K562 (cell line): ENCODE data around the gene ACSBG1. TPM values are rescaled to one million over a fixed set of nuclear protein-coding genes. Genes with fewer than 3 reads are reported as not detected.

Experiments
- ATAC-seq: fragments of 200-7000 bp; cut with Tn5 transposase; 3 replicates; pipeline ENCODE4 v1.9.1; 2020; ENCODE audit warnings: moderate library complexity
- BruUV-seq: library from RNA; stranded (reverse); fragments of 400-500 nt; replicated peaks from 2 replicates; lab custom pipeline; 2021; lab: Mats Ljungman, UMichigan
- CTCF ChIA-PET: fragments of 300-600 bp; formaldehyde crosslinking; extraction: SDS; loops from one replicate; lab custom pipeline; 2021; ENCODE audit warnings: low intra/inter-chr PET ratio; lab: Yijun Ruan, JAX
- POLR2A ChIA-PET: fragments of 300-600, 350-650 bp; sonication (Branson Sonifier 250); formaldehyde crosslinking; extraction: SDS; loops from one replicate; lab custom pipeline; 2021; ENCODE audit warnings: antibody characterized with exemption, inconsistent platforms; lab: Yijun Ruan, JAX
- DNase-seq, 4 experiments: peaks; one replicate each; pipeline versions ENCODE4 v3.0.0 to v3.0.0-alpha.2; 2011 to 2018; ENCODE audit warnings: low spot score in 3 of 4, mixed read lengths in 3 of 4; ENCODE audit errors: extremely low read depth in 1 of 4
- FAIRE-seq: peaks from 2 replicates; lab custom pipeline; 2011; peaks lifted over from hg19 to GRCh38; lab: Jason Lieb, UNC
- H2AFZ ChIP-seq: 2 replicates; pipeline ENCODE4 v1.6.0; 2011; ENCODE audit warnings: low read depth, low read length, control low read depth, inconsistent platforms
- H3K27ac ChIP-seq: fragments of 200-600 bp; 3 replicates; pipeline ENCODE4 v1.8.0; 2011; ENCODE audit warnings: low read depth, mild to moderate bottlenecking, control low read depth, inconsistent platforms, low read length, moderate library complexity, mixed read lengths; ENCODE audit errors: extremely low read depth
- H3K27me3 ChIP-seq, 2 experiments: fragments of 300-600 bp in 1 of 2; 2 replicates in 1 of 2; 3 replicates in 1 of 2; pipeline versions ENCODE4 v1.6.0 to v1.8.0; 2011; ENCODE audit warnings: inconsistent platforms in 2 of 2, low read length in 2 of 2, mild to moderate bottlenecking in 1 of 2, mixed read lengths in 1 of 2, moderate library complexity in 1 of 2; ENCODE audit not compliant: control insufficient read depth in 2 of 2, insufficient read depth in 2 of 2
- H3K36me3 ChIP-seq: fragments of 300-600 bp; 3 replicates; pipeline ENCODE4 v1.8.0; 2011; ENCODE audit warnings: mild to moderate bottlenecking, low read length, inconsistent platforms; ENCODE audit not compliant: control insufficient read depth, insufficient read depth
- H3K4me1 ChIP-seq, 2 experiments: fragments of 200-600 bp in 1 of 2; replicated peaks in 1 of 2; 2 replicates in 1 of 2; 3 replicates in 1 of 2; pipeline versions ENCODE4 v1.5.1 to v1.8.0; 2011; ENCODE audit warnings: inconsistent platforms in 2 of 2, low read length in 2 of 2, mild to moderate bottlenecking in 1 of 2, mixed read lengths in 1 of 2, moderate library complexity in 1 of 2; ENCODE audit not compliant: control insufficient read depth in 2 of 2, insufficient read depth in 2 of 2
- H3K4me2 ChIP-seq: 2 replicates; pipeline ENCODE4 v1.6.1; 2011; ENCODE audit warnings: low read length, control low read depth, inconsistent platforms, mixed read lengths; ENCODE audit not compliant: insufficient read depth
- H3K4me3 ChIP-seq: fragments of 200-600 bp; sonication (generic), shearing (Covaris generic); 2 replicates; pipeline ENCODE4 v1.5.1; 2016; ENCODE audit warnings: control low read depth, inconsistent platforms
- H3K79me2 ChIP-seq: fragments of 200-600 bp; 3 replicates; pipeline ENCODE4 v1.8.0; 2011; ENCODE audit warnings: low read length, inconsistent platforms; ENCODE audit not compliant: control insufficient read depth, insufficient read depth
- H3K9ac ChIP-seq, 2 experiments: 2 replicates each; pipeline versions ENCODE4 v1.6.0 to v1.6.1; 2011; ENCODE audit warnings: low read depth in 2 of 2, low read length in 2 of 2, control low read depth in 1 of 2, inconsistent platforms in 1 of 2, mild to moderate bottlenecking in 1 of 2, mixed read lengths in 1 of 2; ENCODE audit not compliant: insufficient read depth in 1 of 2
- H3K9me1 ChIP-seq: one replicate; pipeline ENCODE4 v1.6.0; 2011; ENCODE audit warnings: inconsistent platforms, mild to moderate bottlenecking, low read length, moderate library complexity; ENCODE audit not compliant: control insufficient read depth, insufficient read depth
- H3K9me3 ChIP-seq: replicated peaks from 2 replicates; pipeline ENCODE4 v1.5.1; 2011; ENCODE audit warnings: low read depth, low read length, inconsistent platforms; ENCODE audit not compliant: control insufficient read depth, insufficient read depth
- H4K20me1 ChIP-seq: replicated peaks from 2 replicates; pipeline ENCODE4 v1.6.1; 2011; ENCODE audit warnings: low read length, inconsistent platforms, mixed read lengths; ENCODE audit not compliant: control insufficient read depth, insufficient read depth
- C11orf30 ChIP-seq: fragments of 450-650 bp; IDR thresholded peaks from 2 replicates; pipeline ENCODE4 v1.6.1; 2016; ENCODE audit warnings: low read depth, mild to moderate bottlenecking
- CXXC5 ChIP-seq: fragments of 250-450 bp; sonication (Bioruptor Pico); IDR thresholded peaks from 2 replicates; pipeline ENCODE4 v1.8.0; 2022; ENCODE audit warnings: inconsistent platforms, mild to moderate bottlenecking, moderate library complexity
- ELF2 ChIP-seq: fragments of 250-450 bp; sonication (Bioruptor Pico); IDR thresholded peaks from 2 replicates; pipeline ENCODE4 v1.5.0; 2021; ENCODE audit warnings: mild to moderate bottlenecking
- GTF2B ChIP-seq: IDR thresholded peaks from 2 replicates; pipeline ENCODE4 v1.6.1; 2011; ENCODE audit not compliant: insufficient read length; ENCODE audit errors: extremely low read depth
- ID3 ChIP-seq, 2 experiments: fragments of 250-450 bp in 1 of 2; fragments of 450-650 bp in 1 of 2; sonication (Bioruptor Pico) in 1 of 2; IDR thresholded peaks; 2 replicates each; pipeline versions ENCODE4 v1.6.1 to v1.8.0; 2016 to 2021; ENCODE audit warnings: mild to moderate bottlenecking in 2 of 2, moderate library complexity in 2 of 2, missing compliant biosample characterization in 1 of 2, missing genetic modification characterization in 1 of 2
- MCM5 ChIP-seq: fragments of 450-650 bp; IDR thresholded peaks from 2 replicates; pipeline ENCODE4 v1.6.1; 2016; ENCODE audit warnings: low read depth
- NFYB ChIP-seq: IDR thresholded peaks from 2 replicates; pipeline ENCODE4 v1.6.1; 2011; ENCODE audit warnings: mild to moderate bottlenecking, moderate library complexity; ENCODE audit not compliant: insufficient read length; ENCODE audit errors: extremely low read depth
- RAD21 ChIP-seq, 2 experiments: fragments of 250-450 bp in 1 of 2; fragments of 450-650 bp in 1 of 2; sonication (Bioruptor Pico) in 1 of 2; formaldehyde crosslinking in 1 of 2; IDR thresholded peaks in 1 of 2; conservative IDR thresholded peaks in 1 of 2; 2 replicates each; pipeline versions ENCODE4 v1.4.0 to v1.8.0; 2020 to 2022; ENCODE audit warnings: mild to moderate bottlenecking in 2 of 2, moderate library complexity in 1 of 2
- SMAD4 ChIP-seq: fragments of 250-450 bp; sonication (Bioruptor Pico); conservative IDR thresholded peaks from 2 replicates; pipeline ENCODE4 v1.8.0; 2021; ENCODE audit warnings: inconsistent platforms, mild to moderate bottlenecking, moderate library complexity
- TAF7 ChIP-seq: fragments of 450-650 bp; IDR thresholded peaks from 2 replicates; pipeline ENCODE4 v1.6.1; 2016; ENCODE audit warnings: missing genetic modification characterization, missing compliant biosample characterization
- TEAD4 ChIP-seq, 2 experiments: sonication (generic) in 1 of 2; formaldehyde crosslinking in 1 of 2; IDR thresholded peaks; 2 replicates each; pipeline versions ENCODE4 v1.6.1 to v1.8.0; 2012 to 2022; ENCODE audit warnings: borderline replicate concordance in 1 of 2, inconsistent platforms in 1 of 2, low read length in 1 of 2, mild to moderate bottlenecking in 1 of 2, missing genetic modification reagents in 1 of 2
- ZBTB43 ChIP-seq: sonication (generic); formaldehyde crosslinking; IDR thresholded peaks from 2 replicates; pipeline ENCODE4 v1.8.0; 2023; ENCODE audit warnings: mild to moderate bottlenecking, missing genetic modification reagents
- ZNF592 ChIP-seq: fragments of 450-650 bp; IDR thresholded peaks from 2 replicates; pipeline ENCODE4 v1.6.1; 2017; ENCODE audit warnings: antibody characterized with exemption, mild to moderate bottlenecking
- WGBS: fragments of 100-300 bp; shearing (Covaris generic); methylation state at CpG from one replicate; pipeline ENCODE4 v1.1.6; 2016; ENCODE audit warnings: low coverage, mixed read lengths; ENCODE audit not compliant: insufficient coverage; ENCODE audit errors: missing lambda C conversion rate; 5-methylcytosine and 5-hydroxymethylcytosine counted together
- in situ Hi-C: fragments of 300-500 bp; cut with MboI; formaldehyde crosslinking; loops from 4 replicates; pipeline ENCODE4 v1.15.0; 2018; ENCODE audit warnings: inconsistent platforms, mixed read lengths
- intact Hi-C: fragments of 100-400 bp; cut with micrococcal nuclease; formaldehyde crosslinking; loops from 2 replicates; pipeline ENCODE4 v1.14.2; 2022
- polyA plus RNA-seq, 8 experiments: library from polyadenylated mRNA; depleted of rRNA in 4 of 8; stranded (reverse) in 5 of 8; unstranded in 3 of 8; fragments of >200 nt; fragmentation: Nextera tagmentation in 2 of 8; fragmentation: Illumina TruSeq in 1 of 8; extraction: Ambion mirVana in 2 of 8; extraction: Trizol in 1 of 8; gene quantifications; 2 replicates each; pipeline versions ENCODE4 v1.2.1 to v1.2.3, GENCODE V29; 2011 to 2014; ENCODE audit warnings: inconsistent platforms in 1 of 8, missing spikeins in 1 of 8
- total RNA-seq, 7 experiments: library from RNA; depleted of rRNA in 6 of 7; stranded (reverse); fragments of >200 nt in 6 of 7; fragmentation: Illumina TruSeq in 2 of 7; extraction: Trizol in 2 of 7; gene quantifications; 2 replicates each; pipeline versions ENCODE4 v1.2.1 to v1.2.3, GENCODE V29; 2011 to 2021; ENCODE audit warnings: low replicate concordance in 1 of 7

Gene ACSBG1
- total and polyA plus RNA-seq, 9 of the 15 experiments (the other 6 are each of a cell fraction or from before 2014, with no cell fraction given) = 0.36 to 6.4 (median 2.5) TPM

GRCh38 chr15:78224023-78224411, 10.3 kb downstream of the ACSBG1 start (continued):
- no peak for TF ChIP-seq ID3 (CRISPR knock-in tag; IDR thresholded peaks at IDR 0.05)
- no peak for TF ChIP-seq ID3 (tag; IDR thresholded peaks at IDR 0.05)
- TF ChIP-seq ELF2 (CRISPR knock-in tag) = no peak
- TF ChIP-seq NFYB = no peak
- TF ChIP-seq RAD21 (CRISPR knock-in tag; conservative IDR thresholded peaks at IDR 0.05 in 1 of 2, IDR thresholded peaks at IDR 0.05 in 1 of 2) = no peak
- TF ChIP-seq TAF7 = no peak
- TF ChIP-seq SMAD4 (CRISPR knock-in tag) = no peak

GRCh38 chr15:78223396-78224022, 10.9 kb downstream of the ACSBG1 start:
- intact Hi-C loops = no loop called here
- TF ChIP-seq MCM5 = no peak
- no peak for TF ChIP-seq ZNF592
- TF ChIP-seq C11orf30 = peak; percentile 81
- no peak for TF ChIP-seq GTF2B
- TF ChIP-seq ZBTB43 = no peak
- no peak for TF ChIP-seq TEAD4 (IDR thresholded peaks at IDR 0.05; ENCODE audit: low read length)
- TF ChIP-seq TEAD4 (CRISPR knock-in tag; IDR thresholded peaks at IDR 0.05; ENCODE audit: borderline replicate concordance) = no peak
- peak; percentile 37; the same call in 1 of the 2 replicates for TF ChIP-seq CXXC5 (CRISPR knock-in tag)

More at GRCh38 chr15:78223396-78224022, 10.9 kb downstream of the ACSBG1 start:
- Histone ChIP-seq H3K9ac (no peak overlapping the region), H3K9me1 (no peaks in the 10 kb centered on the region), H3K79me2 (no peaks in the 10 kb centered on the region), H3K4me2 (no peak overlapping the region), H3K36me3 (no peaks in the 10 kb centered on the region), H3K4me3 (no peak overlapping the region), H3K9me3 (no peaks in the 10 kb centered on the region; the same call in 1 of the 2 replicates), H4K20me1 (no peaks in the 10 kb centered on the region), H3K27ac (no peak overlapping the region), H2AFZ (no peak overlapping the region; the same call in 1 of the 2 replicates), H3K4me1 (no peaks in the 10 kb centered on the region), H3K27me3 (peaks cover 0 to 2% of the 10 kb centered on the region in 2 experiments; a peak in 3 of 5 replicates)
- DNase-seq = no peak
- in situ Hi-C loops = no loop called here
- CTCF ChIA-PET = no interaction called here
- POLR2A ChIA-PET = interaction anchor here (1.0 kb wide), 1 partner anchor 8 kb away, joined by 3 read pairs; no protein-coding TSS in a partner anchor
- no peak for ATAC-seq
- FAIRE-seq = no peak
- WGBS = 11% methylated on average over 4 of the region's 4 CpGs
- BruUV-seq = no TSS peak
